Vagina (tissue), 2 donors: Measurements from ENCODE around the gene ADCK2.
"Not testable (repeated sequence)": the region's sequence is repeated elsewhere in the genome, so short reads cannot be mapped to it uniquely, and the experiment has no call there.

Experiments used
- CTCF ChIP-seq, 3 experiments: fragments of 450-650 bp in 2 of 3; fragments of 200-600 bp in 1 of 3; sonication (generic) in 1 of 3; IDR thresholded peaks; one replicate each; pipeline ENCODE4 v1.5.1; 2017 to 2019; ENCODE audit warnings: antibody characterized with exemption in 3 of 3, mild to moderate bottlenecking in 2 of 3, moderate library complexity in 2 of 3
- POLR2A ChIP-seq, 2 donors: fragments of 450-650 bp; IDR thresholded peaks; one replicate each; pipeline ENCODE4 v1.6.1; 2017; ENCODE audit warnings: antibody characterized with exemption in 2 of 2, mild to moderate bottlenecking in 2 of 2, moderate library complexity in 2 of 2

- not testable (repeated sequence) for TF ChIP-seq CTCF, POLR2A (IDR thresholded peaks at IDR 0.05)
Observed at GRCh38 chr7:140669862-140670261, 2.9 kb upstream of the ADCK2 start.
